Measurements from ENCODE around the gene CYYR1.

GRCh38 chr21:26469789-26470188 lies 103.3 kb downstream of the CYYR1 start:
- no peak for TF ChIP-seq CTCF (conservative IDR thresholded peaks at IDR 0.05 in 1 of 2, IDR thresholded peaks at IDR 0.05 in 1 of 2; ENCODE audit: extremely low read depth in 1 of 2, insufficient read depth in 1 of 2, low read depth in 1 of 2, low read length in 2 of 2)
- TF ChIP-seq EZH2 (IDR thresholded peaks at IDR 0.05; ENCODE audit: borderline replicate concordance, low read length) = no peak
